ENCODE results near the gene RAB3GAP1. TPM values are rescaled to one million over a fixed set of nuclear protein-coding genes. Genes with fewer than 3 reads are reported as not detected.

RAB3GAP1 gene
- total and polyA plus RNA-seq, 2 donors (not counting 1 experiment from before 2014, with no cell fraction given), result 15.6 to 62.2 TPM

DNA sequence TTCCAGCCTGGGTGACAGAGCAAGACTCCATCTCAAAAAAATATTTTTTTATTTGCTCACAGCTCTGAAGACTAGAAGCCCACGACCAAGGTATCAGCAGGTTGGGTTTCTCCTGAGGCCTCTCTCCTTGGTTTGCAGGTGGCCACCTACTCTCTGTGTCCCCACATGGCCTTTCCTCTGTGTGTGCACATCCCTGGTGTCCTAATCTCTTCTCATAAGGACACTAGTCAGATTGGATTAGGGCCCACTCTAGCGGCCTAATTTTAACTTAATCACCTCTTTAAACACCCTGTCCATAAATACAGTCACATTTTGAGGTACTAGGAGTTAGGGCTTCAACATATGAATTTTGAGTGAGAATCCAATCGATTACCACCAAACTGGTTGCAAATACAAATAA lies 2.0 kb upstream of the RAB3GAP1 start:
- no peak overlapping the region for H3K4me3 Mint-ChIP-seq
- CTCF ChIA-PET, result interaction anchor here (1.1 kb wide), 1 partner anchor 34 kb away, joined by 5 read pairs; no protein-coding TSS in a partner anchor

DNA sequence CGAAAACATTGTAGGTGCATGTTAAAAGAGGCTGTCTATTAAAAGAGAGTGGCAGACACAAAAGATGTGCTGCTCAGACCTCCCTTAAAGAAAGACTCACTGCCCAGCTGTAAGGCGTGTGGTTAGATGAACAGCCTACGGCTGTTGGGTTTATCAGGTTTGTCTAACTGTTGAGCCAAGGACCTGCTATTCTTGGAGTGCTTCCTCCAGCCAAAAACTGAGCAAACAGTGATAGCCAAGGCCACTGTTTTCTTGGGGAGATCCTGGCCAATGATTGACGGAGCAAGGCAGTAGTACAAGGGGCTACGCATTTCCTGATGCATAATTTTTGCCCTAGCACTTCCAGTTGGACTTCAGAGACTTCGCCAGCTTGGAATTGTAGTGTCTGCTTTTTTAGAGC lies 1.4 kb upstream of the RAB3GAP1 start:
- peak overlapping the region; percentile 20 for H3K27ac Mint-ChIP-seq
- no peaks in the 10 kb centered on the region for H3K9me3 Mint-ChIP-seq (ENCODE audit: insufficient read depth)
- no peak overlapping the region for H3K4me3 ChIP-seq (ENCODE audit: control extremely low read depth in 1 of 5, extremely low read depth in 1 of 5, insufficient read depth in 1 of 5, low read depth in 2 of 5, low read length in 4 of 5)
- H4K20me1 ChIP-seq (ENCODE audit: control insufficient read depth, insufficient read depth, low read length, poor library complexity, severe bottlenecking), result no peaks in the 10 kb centered on the region
- no peaks in the 10 kb centered on the region for H3K27me3 Mint-ChIP-seq
- H3K4me1 ChIP-seq (ENCODE audit: control insufficient read depth in 2 of 2, insufficient read depth in 2 of 2, low read length in 2 of 2), result peaks cover 17 to 19% of the 10 kb centered on the region in 2 donors
- peaks cover 33% of the 10 kb centered on the region for H3K79me2 ChIP-seq (ENCODE audit: control insufficient read depth, insufficient read depth, low read length)
- H3K27me3 ChIP-seq (replicated peaks in 1 of 4; ENCODE audit: control extremely low read depth in 1 of 4, control insufficient read depth in 3 of 4, insufficient read depth in 4 of 4, low read length in 3 of 4), result no peaks in the 10 kb centered on the region
- TF ChIP-seq, protein P1, sequence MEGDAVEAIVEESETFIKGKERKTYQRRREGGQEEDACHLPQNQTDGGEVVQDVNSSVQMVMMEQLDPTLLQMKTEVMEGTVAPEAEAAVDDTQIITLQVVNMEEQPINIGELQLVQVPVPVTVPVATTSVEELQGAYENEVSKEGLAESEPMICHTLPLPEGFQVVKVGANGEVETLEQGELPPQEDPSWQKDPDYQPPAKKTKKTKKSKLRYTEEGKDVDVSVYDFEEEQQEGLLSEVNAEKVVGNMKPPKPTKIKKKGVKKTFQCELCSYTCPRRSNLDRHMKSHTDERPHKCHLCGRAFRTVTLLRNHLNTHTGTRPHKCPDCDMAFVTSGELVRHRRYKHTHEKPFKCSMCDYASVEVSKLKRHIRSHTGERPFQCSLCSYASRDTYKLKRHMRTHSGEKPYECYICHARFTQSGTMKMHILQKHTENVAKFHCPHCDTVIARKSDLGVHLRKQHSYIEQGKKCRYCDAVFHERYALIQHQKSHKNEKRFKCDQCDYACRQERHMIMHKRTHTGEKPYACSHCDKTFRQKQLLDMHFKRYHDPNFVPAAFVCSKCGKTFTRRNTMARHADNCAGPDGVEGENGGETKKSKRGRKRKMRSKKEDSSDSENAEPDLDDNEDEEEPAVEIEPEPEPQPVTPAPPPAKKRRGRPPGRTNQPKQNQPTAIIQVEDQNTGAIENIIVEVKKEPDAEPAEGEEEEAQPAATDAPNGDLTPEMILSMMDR (IDR thresholded peaks at IDR 0.05), result no peak
- no peak for TF ChIP-seq EZH2 (IDR thresholded peaks at IDR 0.05; ENCODE audit: borderline replicate concordance, insufficient read depth, low read depth, low read length, poor library complexity, severe bottlenecking)
- peak overlapping the region; percentile 47 for H3K4me3 Mint-ChIP-seq
- intact Hi-C loops (cut with micrococcal nuclease), result loop anchor here (10.0 kb wide), 2 partner anchors 106 to 316 kb away; no protein-coding TSS in a partner anchor
- no peak overlapping the region for H3K4me2 ChIP-seq (replicated peaks; ENCODE audit: low read depth, low read length, poor library complexity, severe bottlenecking)
- peaks cover 30% of the 10 kb centered on the region for H3K4me1 Mint-ChIP-seq
- H2AFZ ChIP-seq (ENCODE audit: insufficient read depth, low read depth, low read length, poor library complexity, severe bottlenecking), result peak overlapping the region; percentile 18
- ATAC-seq (ENCODE audit: low read depth) (no peak), DNase-seq (no peak)
- no peak overlapping the region for H3K27ac ChIP-seq (ENCODE audit: low read length in 2 of 2)
- WGBS (ENCODE audit: insufficient coverage), result 100% methylated on average over 5 of the region's 6 CpGs
- H3K36me3 ChIP-seq (replicated peaks in 1 of 2; ENCODE audit: control extremely low read depth in 1 of 2, control insufficient read depth in 1 of 2, extremely low read depth in 1 of 2, insufficient read depth in 2 of 2, low read length in 1 of 2), result no peaks in the 10 kb centered on the region
- H3K9ac ChIP-seq (ENCODE audit: low read length), result no peak overlapping the region
- CTCF ChIA-PET, result interaction anchor here (1.1 kb wide), 2 partner anchors 10 to 34 kb away, joined by 3 to 5 read pairs; no protein-coding TSS in a partner anchor
- POLR2A ChIA-PET, result no interaction called here
- no peaks in the 10 kb centered on the region for H3K9me3 ChIP-seq (ENCODE audit: control extremely low read depth in 1 of 3, control insufficient read depth in 2 of 3, insufficient read depth in 1 of 3, low read length in 2 of 3)

More for the DNA sequence above, 2.0 kb upstream of the RAB3GAP1 start:
- Histone ChIP-seq H3K79me2 (ENCODE audit: control insufficient read depth, insufficient read depth, low read length) (peaks cover 28% of the 10 kb centered on the region), H3K4me3 (ENCODE audit: control extremely low read depth in 1 of 5, extremely low read depth in 1 of 5, insufficient read depth in 1 of 5, low read depth in 2 of 5, low read length in 4 of 5) (no peak overlapping the region), H3K9me3 (ENCODE audit: control extremely low read depth in 1 of 3, control insufficient read depth in 2 of 3, insufficient read depth in 1 of 3, low read length in 2 of 3) (no peaks in the 10 kb centered on the region), H3K36me3 (replicated peaks in 1 of 2; ENCODE audit: control extremely low read depth in 1 of 2, control insufficient read depth in 1 of 2, extremely low read depth in 1 of 2, insufficient read depth in 2 of 2, low read length in 1 of 2) (no peaks in the 10 kb centered on the region), H3K27ac (ENCODE audit: low read length in 2 of 2) (no peak overlapping the region), H3K4me2 (replicated peaks; ENCODE audit: low read depth, low read length, poor library complexity, severe bottlenecking) (no peak overlapping the region), H4K20me1 (ENCODE audit: control insufficient read depth, insufficient read depth, low read length, poor library complexity, severe bottlenecking) (no peaks in the 10 kb centered on the region), H2AFZ (ENCODE audit: insufficient read depth, low read depth, low read length, poor library complexity, severe bottlenecking) (peak overlapping the region; percentile 18), H3K4me1 (ENCODE audit: control insufficient read depth in 2 of 2, insufficient read depth in 2 of 2, low read length in 2 of 2) (peaks cover 17 to 19% of the 10 kb centered on the region in 2 donors), H3K27me3 (replicated peaks in 1 of 4; ENCODE audit: control extremely low read depth in 1 of 4, control insufficient read depth in 3 of 4, insufficient read depth in 4 of 4, low read length in 3 of 4) (peaks cover 0 to 2% (median 0%) of the 10 kb centered on the region in 4 experiments), H3K9ac (ENCODE audit: low read length) (no peak overlapping the region)
- Mint-ChIP-seq H3K9me3 (ENCODE audit: insufficient read depth) (no peaks in the 10 kb centered on the region), H3K27ac (no peak overlapping the region), H3K27me3 (peaks cover 2% of the 10 kb centered on the region), H3K4me1 (peaks cover 28% of the 10 kb centered on the region)
- 95% methylated on average over 2 of the region's 3 CpGs for WGBS (ENCODE audit: insufficient coverage)
- no peak for ATAC-seq (ENCODE audit: low read depth)
- intact Hi-C loops (cut with micrococcal nuclease), result loop anchor here (10.0 kb wide), 2 partner anchors 105 to 315 kb away; no protein-coding TSS in a partner anchor
- POLR2A ChIA-PET, result no interaction called here
- no peak for TF ChIP-seq EZH2 (IDR thresholded peaks at IDR 0.05; ENCODE audit: borderline replicate concordance, insufficient read depth, low read depth, low read length, poor library complexity, severe bottlenecking)
- TF ChIP-seq, protein P1 (IDR thresholded peaks at IDR 0.05), result no peak
- DNase-seq, result no peak
